Measurements from ENCODE around the gene CTNND1. TPM values are rescaled to one million over a fixed set of nuclear protein-coding genes. Genes with fewer than 3 reads are reported as not detected.

Gene CTNND1
- total RNA-seq, 2 donors from 2014 or later, result 95.3 to 119 TPM

- peaks cover 30% of the 10 kb centered on the region for H3K36me3 ChIP-seq
- ATAC-seq (ENCODE audit: insufficient number of reproducible peaks, low FRiP score, low read depth), result peak; percentile 99
Observed at GRCh38 chr11:57741132-57742086, 20.2 kb upstream of the CTNND1 start, which contains the start of gene SELENOH. SELENOH (plus strand) TSS chr11:57741491; CDS start chr11:57741596, 105 bp downstream.

GRCh38 chr11:57742087-57742452 lies 19.5 kb upstream of the CTNND1 start:
- ATAC-seq (ENCODE audit: insufficient number of reproducible peaks, low FRiP score, low read depth) (no peak), DNase-seq (ENCODE audit: low spot score) (no peak)
- Histone ChIP-seq H3K9me3 (no peaks in the 10 kb centered on the region), H3K27ac (peak overlapping the region; percentile 84 to 95), H3K36me3 (peaks cover 30% of the 10 kb centered on the region), H3K4me1 (ENCODE audit: control insufficient read depth in 1 of 2, low read depth in 2 of 2) (peaks cover 3 to 19% of the 10 kb centered on the region in 2 donors), H3K4me3 (peak overlapping the region; percentile 86), H3K27me3 (replicated peaks; ENCODE audit: insufficient read depth) (no peaks in the 10 kb centered on the region)
- TF ChIP-seq CTCF (IDR thresholded peaks at IDR 0.05), result no peak

More at GRCh38 chr11:57741132-57742086, 20.2 kb upstream of the CTNND1 start, which contains the start of gene SELENOH:
- Histone ChIP-seq H3K27ac (peak within 1 kb of the TSS; percentile 84 to 95), H3K9me3 (no peaks in the 10 kb centered on the region), H3K27me3 (replicated peaks; ENCODE audit: insufficient read depth) (no peaks in the 10 kb centered on the region), H3K4me3 (peak within 1 kb of the TSS; percentile 86), H3K4me1 (ENCODE audit: control insufficient read depth in 1 of 2, low read depth in 2 of 2) (peaks cover 3 to 19% of the 10 kb centered on the region in 2 donors)
- peak; percentile 85 for DNase-seq (ENCODE audit: low spot score)
- TF ChIP-seq CTCF (IDR thresholded peaks at IDR 0.05), result no peak

GRCh38 chr11:57744357-57744756 lies 17.2 kb upstream of the CTNND1 start:
- Histone ChIP-seq H3K4me3 (no peak overlapping the region), H3K36me3 (peaks cover 25% of the 10 kb centered on the region), H3K27me3 (replicated peaks; ENCODE audit: insufficient read depth) (no peaks in the 10 kb centered on the region), H3K9me3 (no peaks in the 10 kb centered on the region), H3K27ac (no peak overlapping the region), H3K4me1 (ENCODE audit: control insufficient read depth in 1 of 2, low read depth in 2 of 2) (peaks cover 3 to 19% of the 10 kb centered on the region in 2 donors)
- no peak for DNase-seq (ENCODE audit: low spot score)
- no peak for ATAC-seq (ENCODE audit: insufficient number of reproducible peaks, low FRiP score, low read depth)
- no peak for TF ChIP-seq CTCF (IDR thresholded peaks at IDR 0.05)

GRCh38 chr11:57745206-57745605 lies 16.4 kb upstream of the CTNND1 start:
- no peaks in the 10 kb centered on the region for H3K9me3 ChIP-seq
- H3K4me3 ChIP-seq, result no peak overlapping the region
- H3K4me1 ChIP-seq (ENCODE audit: control insufficient read depth in 1 of 2, low read depth in 2 of 2), result peaks cover 3 to 19% of the 10 kb centered on the region in 2 donors
- no peak for TF ChIP-seq CTCF (IDR thresholded peaks at IDR 0.05)
- no peaks in the 10 kb centered on the region for H3K27me3 ChIP-seq (replicated peaks; ENCODE audit: insufficient read depth)
- ATAC-seq (ENCODE audit: insufficient number of reproducible peaks, low FRiP score, low read depth) (no peak), DNase-seq (ENCODE audit: low spot score) (no peak)
- H3K27ac ChIP-seq, result no peak overlapping the region
- peaks cover 25% of the 10 kb centered on the region for H3K36me3 ChIP-seq

GRCh38 chr11:57746920-57747319 lies 14.7 kb upstream of the CTNND1 start:
- H3K27ac ChIP-seq, result no peak overlapping the region
- H3K4me1 ChIP-seq (ENCODE audit: control insufficient read depth in 1 of 2, low read depth in 2 of 2), result peaks cover 3 to 13% of the 10 kb centered on the region in 2 donors
- TF ChIP-seq CTCF (IDR thresholded peaks at IDR 0.05), result no peak
- H3K9me3 ChIP-seq, result no peaks in the 10 kb centered on the region
- H3K4me3 ChIP-seq, result no peak overlapping the region
- DNase-seq (ENCODE audit: low spot score) (no peak), ATAC-seq (ENCODE audit: insufficient number of reproducible peaks, low FRiP score, low read depth) (no peak)
- no peaks in the 10 kb centered on the region for H3K27me3 ChIP-seq (replicated peaks; ENCODE audit: insufficient read depth)
- H3K36me3 ChIP-seq, result peaks cover 25% of the 10 kb centered on the region
